Keratinocyte (primary cell): ENCODE results near the gene CNNM4. TPM values are rescaled to one million over a fixed set of nuclear protein-coding genes. Genes with fewer than 3 reads are reported as not detected.
A peak's percentile ranks its signal among the peaks of the same experiment; 100 is the strongest.

ENCODE experiments used
- DNase-seq: peaks from one replicate; pipeline ENCODE4 v3.0.0-alpha.2; 2011; ENCODE audit warnings: low read depth, missing footprints, low spot score
- FAIRE-seq: peaks from 2 replicates; lab custom pipeline; 2011; peaks lifted over from hg19 to GRCh38; lab: Jason Lieb, UNC
- H2AFZ ChIP-seq: 2 replicates; pipeline ENCODE4 v1.6.0; 2012; ENCODE audit warnings: low read length, control low read depth, inconsistent platforms; ENCODE audit not compliant: control insufficient read depth
- H3K27ac ChIP-seq: 2 replicates; pipeline ENCODE4 v1.5.1; 2011; ENCODE audit warnings: low read length; ENCODE audit not compliant: control insufficient read depth, insufficient read depth
- H3K27me3 ChIP-seq: 3 replicates; pipeline ENCODE4 v1.6.0; 2011; ENCODE audit warnings: low read length; ENCODE audit not compliant: control insufficient read depth, insufficient read depth; ENCODE audit errors: extremely low read depth
- H3K36me3 ChIP-seq, 2 experiments: 2 replicates in 1 of 2; 3 replicates in 1 of 2; pipeline ENCODE4 v1.5.1; 2011; ENCODE audit warnings: low read length in 2 of 2, mild to moderate bottlenecking in 1 of 2; ENCODE audit not compliant: control insufficient read depth in 2 of 2, insufficient read depth in 2 of 2; ENCODE audit errors: extremely low read depth in 1 of 2
- H3K4me1 ChIP-seq: 3 replicates; pipeline ENCODE4 v1.5.1; 2011; ENCODE audit warnings: low read length; ENCODE audit not compliant: control insufficient read depth, insufficient read depth; ENCODE audit errors: extremely low read depth
- H3K4me2 ChIP-seq: 3 replicates; pipeline ENCODE4 v1.6.0; 2011; ENCODE audit warnings: low read depth, low read length; ENCODE audit not compliant: control insufficient read depth, insufficient read depth; ENCODE audit errors: extremely low read depth
- H3K4me3 ChIP-seq, 3 experiments: fragments of 200-600 bp in 1 of 3; sonication (generic) in 1 of 3; 2 replicates in 2 of 3; 3 replicates in 1 of 3; pipeline ENCODE4 v1.5.1; 2011 to 2016; ENCODE audit warnings: low read length in 3 of 3, mild to moderate bottlenecking in 3 of 3, control low read depth in 2 of 3, inconsistent platforms in 1 of 3, low read depth in 1 of 3, mixed read lengths in 1 of 3, mixed run types in 1 of 3, moderate library complexity in 1 of 3; ENCODE audit not compliant: control insufficient read depth in 2 of 3, insufficient read depth in 2 of 3; ENCODE audit errors: extremely low read depth in 1 of 3
- H3K79me2 ChIP-seq: 2 replicates; pipeline ENCODE4 v1.6.0; 2012; ENCODE audit warnings: low read length; ENCODE audit not compliant: control insufficient read depth, insufficient read depth
- H3K9ac ChIP-seq: 3 replicates; pipeline ENCODE4 v1.6.0; 2011; ENCODE audit warnings: low read length; ENCODE audit not compliant: control insufficient read depth, insufficient read depth; ENCODE audit errors: extremely low read depth
- H3K9me1 ChIP-seq: 3 replicates; pipeline ENCODE4 v1.6.0; 2011; ENCODE audit warnings: low read length; ENCODE audit not compliant: control insufficient read depth, insufficient read depth; ENCODE audit errors: extremely low read depth
- H3K9me3 ChIP-seq: 2 replicates; pipeline ENCODE4 v1.5.1; 2012; ENCODE audit warnings: low read depth, low read length; ENCODE audit not compliant: control insufficient read depth
- H4K20me1 ChIP-seq: 3 replicates; pipeline ENCODE4 v1.6.0; 2011; ENCODE audit warnings: low read length; ENCODE audit not compliant: control insufficient read depth, insufficient read depth; ENCODE audit errors: extremely low read depth
- EZH2 ChIP-seq: IDR thresholded peaks from one replicate; pipeline ENCODE4 v1.6.1; 2012; ENCODE audit warnings: inconsistent platforms, mild to moderate bottlenecking, low read length, moderate library complexity
- dilution Hi-C: fragments of 300-500 bp; cut with MboI; formaldehyde crosslinking; loops from one replicate; pipeline ENCODE4 v1.7.0; 2020; ENCODE audit warnings: low sequenced_read_pairs; ENCODE audit not compliant: extremely low pct_ligation_motif_present
- polyA plus RNA-seq, 5 experiments: library from polyadenylated mRNA; depleted of rRNA in 3 of 5; stranded (reverse) in 3 of 5; stranded (forward) in 1 of 5; unstranded in 1 of 5; fragments of >200 nt; gene quantifications; 1 replicate in 1 of 5; 2 replicates in 3 of 5; 3 replicates in 1 of 5; pipeline versions ENCODE4 v1.2.1 to v1.2.3, GENCODE V29; 2011 to 2012; ENCODE audit warnings: missing spikeins in 2 of 5, low read depth in 1 of 5, low replicate concordance in 1 of 5
- TF ChIP-seq, protein P1 (sequence below), 3 experiments: IDR thresholded peaks in 1 of 3; conservative IDR thresholded peaks in 1 of 3; optimal IDR thresholded peaks in 1 of 3; 2 replicates in 2 of 3; 3 replicates in 1 of 3; pipeline versions ENCODE3 to v1.5.1; 2011; ENCODE audit warnings: low read length in 3 of 3, mild to moderate bottlenecking in 3 of 3, moderate library complexity in 2 of 3, control low read depth in 1 of 3, inconsistent platforms in 1 of 3; ENCODE audit not compliant: insufficient read depth in 2 of 3; ENCODE audit errors: extremely low read depth in 1 of 3

Gene CNNM4
- polyA plus RNA-seq, 1 donor (not counting 4 experiments of a cell fraction or from before 2014, with no cell fraction given), result 4.4 TPM

DNA sequence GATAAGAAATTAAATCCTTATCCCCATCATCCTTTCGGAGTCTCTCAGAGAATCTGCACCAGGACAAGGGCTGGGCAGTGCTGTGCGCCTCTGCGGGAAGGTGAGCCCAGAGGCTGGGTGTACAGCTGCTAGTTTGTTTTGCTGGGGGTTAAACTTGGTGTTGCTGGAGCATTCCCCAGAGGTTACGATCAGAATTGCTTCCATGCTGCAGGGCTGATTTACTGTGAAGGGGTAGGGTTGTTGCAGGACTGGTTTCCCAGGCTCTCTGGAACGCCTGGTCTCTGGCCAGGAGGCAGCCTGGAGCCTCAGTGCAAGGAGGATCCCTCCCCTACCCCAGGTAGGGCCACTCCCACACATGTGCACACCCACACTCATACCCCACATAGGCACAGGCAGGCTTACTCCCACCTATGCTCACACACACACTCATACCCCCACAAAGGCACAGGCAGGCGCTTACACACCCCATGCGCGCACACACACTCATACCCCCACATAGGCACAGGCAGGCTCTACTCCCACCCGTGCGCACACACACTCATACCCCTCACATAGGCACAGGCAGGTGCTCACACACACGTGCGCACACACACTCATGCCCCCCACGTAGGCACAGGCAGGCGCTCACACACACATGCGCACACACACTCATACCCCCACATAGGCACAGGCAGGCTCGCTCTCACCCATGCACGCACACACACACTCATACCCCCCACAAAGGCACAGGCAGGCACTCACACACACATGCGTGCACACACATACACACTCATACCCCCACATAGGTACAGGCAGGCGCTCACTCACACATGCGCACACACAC is 11.3 kb downstream of the CNNM4 start:
- peak; percentile 90 for FAIRE-seq
- peaks cover 34% of the 10 kb centered on the region for H3K4me1 ChIP-seq
- no peaks in the 10 kb centered on the region for H3K79me2 ChIP-seq
- peak overlapping the region; percentile 39 for H3K4me2 ChIP-seq
- DNase-seq, result no peak
- H3K36me3 ChIP-seq, result no peaks in the 10 kb centered on the region
- no peak overlapping the region for H2AFZ ChIP-seq
- no peaks in the 10 kb centered on the region for H3K9me1 ChIP-seq
- no peaks in the 10 kb centered on the region for H3K9me3 ChIP-seq
- H4K20me1 ChIP-seq, result no peaks in the 10 kb centered on the region
- H3K27ac ChIP-seq, result no peak overlapping the region
- H3K4me3 ChIP-seq, result no peak overlapping the region
- dilution Hi-C loops, result no loop called here
- H3K27me3 ChIP-seq, result no peaks in the 10 kb centered on the region
- TF ChIP-seq, protein P1, sequence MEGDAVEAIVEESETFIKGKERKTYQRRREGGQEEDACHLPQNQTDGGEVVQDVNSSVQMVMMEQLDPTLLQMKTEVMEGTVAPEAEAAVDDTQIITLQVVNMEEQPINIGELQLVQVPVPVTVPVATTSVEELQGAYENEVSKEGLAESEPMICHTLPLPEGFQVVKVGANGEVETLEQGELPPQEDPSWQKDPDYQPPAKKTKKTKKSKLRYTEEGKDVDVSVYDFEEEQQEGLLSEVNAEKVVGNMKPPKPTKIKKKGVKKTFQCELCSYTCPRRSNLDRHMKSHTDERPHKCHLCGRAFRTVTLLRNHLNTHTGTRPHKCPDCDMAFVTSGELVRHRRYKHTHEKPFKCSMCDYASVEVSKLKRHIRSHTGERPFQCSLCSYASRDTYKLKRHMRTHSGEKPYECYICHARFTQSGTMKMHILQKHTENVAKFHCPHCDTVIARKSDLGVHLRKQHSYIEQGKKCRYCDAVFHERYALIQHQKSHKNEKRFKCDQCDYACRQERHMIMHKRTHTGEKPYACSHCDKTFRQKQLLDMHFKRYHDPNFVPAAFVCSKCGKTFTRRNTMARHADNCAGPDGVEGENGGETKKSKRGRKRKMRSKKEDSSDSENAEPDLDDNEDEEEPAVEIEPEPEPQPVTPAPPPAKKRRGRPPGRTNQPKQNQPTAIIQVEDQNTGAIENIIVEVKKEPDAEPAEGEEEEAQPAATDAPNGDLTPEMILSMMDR (optimal IDR thresholded peaks at IDR 0.05 in 1 of 3, IDR thresholded peaks at IDR 0.05 in 1 of 3, conservative IDR thresholded peaks at IDR 0.05 in 1 of 3; ENCODE audit: extremely low read depth in 1 of 3, insufficient read depth in 2 of 3, low read length in 3 of 3), result peak; percentile 51 to 54 (median 54)
- no peak for TF ChIP-seq EZH2
- H3K9ac ChIP-seq, result no peak overlapping the region

DNA sequence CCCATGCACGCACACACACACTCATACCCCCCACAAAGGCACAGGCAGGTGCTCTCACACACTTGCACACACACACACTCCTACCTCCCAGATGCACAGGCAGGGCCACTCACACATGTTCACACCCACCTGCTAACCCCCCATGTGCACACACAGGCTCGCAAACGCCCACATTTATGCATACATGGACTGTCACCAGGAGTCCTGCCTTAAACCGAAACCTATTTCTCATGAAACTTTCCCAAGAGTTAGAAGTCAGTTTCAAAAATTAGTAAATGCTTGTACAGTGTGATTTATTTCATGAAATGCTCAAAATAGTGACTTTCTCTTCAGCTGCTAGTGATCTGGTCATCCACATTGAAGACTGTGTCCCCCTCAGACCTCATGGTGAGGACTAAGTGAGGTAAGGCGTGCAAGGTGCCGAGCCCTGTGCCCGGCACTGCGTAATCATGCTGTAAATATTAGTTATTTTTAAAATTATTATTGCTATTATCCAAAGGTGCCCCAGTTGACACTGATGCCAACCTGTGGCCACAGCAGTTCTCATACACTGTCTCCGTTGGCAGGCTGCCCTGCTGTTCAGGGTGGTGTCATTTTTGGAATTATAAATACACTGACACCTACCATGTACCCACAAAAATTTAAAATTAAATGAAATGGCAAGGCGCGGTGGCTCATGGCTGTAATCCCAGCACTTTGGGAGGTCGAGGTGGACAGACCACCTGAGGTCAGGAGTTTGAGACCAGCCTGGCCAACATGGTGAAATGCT is 12.4 kb downstream of the CNNM4 start:
- DNase-seq (no peak), FAIRE-seq (no peak)
- Histone ChIP-seq H3K27me3 (no peaks in the 10 kb centered on the region), H2AFZ (no peak overlapping the region), H4K20me1 (no peaks in the 10 kb centered on the region), H3K9me3 (no peaks in the 10 kb centered on the region), H3K9ac (no peak overlapping the region), H3K79me2 (no peaks in the 10 kb centered on the region), H3K4me2 (peak overlapping the region; percentile 69), H3K4me1 (peaks cover 33% of the 10 kb centered on the region), H3K9me1 (no peaks in the 10 kb centered on the region), H3K27ac (no peak overlapping the region), H3K4me3 (no peak overlapping the region), H3K36me3 (no peaks in the 10 kb centered on the region)
- dilution Hi-C loops, result no loop called here
- TF ChIP-seq, protein P1 (optimal IDR thresholded peaks at IDR 0.05 in 1 of 3, IDR thresholded peaks at IDR 0.05 in 1 of 3, conservative IDR thresholded peaks at IDR 0.05 in 1 of 3; ENCODE audit: extremely low read depth in 1 of 3, insufficient read depth in 2 of 3, low read length in 3 of 3), result no peak
- no peak for TF ChIP-seq EZH2
